ENCODE measurements around the gene STRIP1. TPM values are rescaled to one million over a fixed set of nuclear protein-coding genes. Genes with fewer than 3 reads are reported as not detected.
A peak's percentile ranks its signal among the peaks of the same experiment; 100 is the strongest.
"Not testable (repeated sequence)": the region's sequence is repeated elsewhere in the genome, so short reads cannot be mapped to it uniquely, and the experiment has no call there.

The STRIP1 gene
- total RNA-seq, 1 donor from 2014 or later, result 39.1 TPM

DNA sequence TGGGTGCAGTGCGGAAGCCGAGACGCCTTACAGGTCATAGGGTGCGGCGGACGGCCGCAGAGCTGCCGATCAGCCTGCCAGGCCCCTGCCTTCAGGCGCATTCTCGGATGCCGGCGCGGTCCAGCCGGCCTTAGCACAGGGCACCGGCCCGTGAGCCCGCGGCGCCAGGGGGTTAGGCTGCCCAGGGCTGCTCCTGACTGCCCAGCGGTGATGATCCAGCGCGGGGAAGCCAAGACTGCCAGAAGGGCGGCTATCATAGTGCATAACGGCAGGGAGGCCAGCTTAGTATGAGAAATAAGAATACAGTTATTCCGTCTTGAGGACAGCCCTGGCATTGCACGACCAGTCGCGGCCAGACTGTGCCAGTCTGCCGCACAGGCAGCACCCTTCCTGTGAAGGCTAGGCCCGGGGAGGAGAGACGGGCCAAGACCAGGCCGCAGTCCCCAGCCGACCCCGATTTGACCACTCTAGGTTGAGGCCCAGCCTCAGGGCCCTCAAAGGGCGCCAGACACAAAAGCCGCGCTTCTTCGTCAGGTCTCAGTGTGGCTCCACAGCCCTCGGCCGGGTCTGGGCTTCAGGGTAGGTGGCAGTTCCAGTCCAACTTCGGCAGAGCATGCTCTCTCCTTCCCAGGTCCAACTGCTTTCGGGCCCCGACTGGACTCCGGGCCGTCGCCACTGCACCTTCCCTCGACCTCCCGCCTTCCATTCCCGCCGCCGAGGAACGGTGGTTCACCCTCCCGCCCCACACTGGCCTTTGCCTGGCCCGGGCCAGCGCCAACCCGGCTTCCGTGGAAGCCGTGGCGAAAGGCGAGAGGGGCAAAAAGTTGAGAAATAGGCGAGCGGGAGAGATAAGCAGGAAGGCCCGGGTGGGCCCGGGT lies 35.2 kb downstream of the STRIP1 start:
- intact Hi-C loops (cut with micrococcal nuclease), result loop anchor here (2.0 kb wide), 1 partner anchor 15 kb away; no protein-coding TSS in a partner anchor
- Mint-ChIP-seq H3K4me3 (ENCODE audit: low read depth) (no peak overlapping the region), H3K9me3 (no peaks in the 10 kb centered on the region), H3K27ac (no peak overlapping the region), H3K27me3 (ENCODE audit: low read depth) (peaks cover 72% of the 10 kb centered on the region), H3K4me1 (ENCODE audit: low read depth) (peaks cover 4% of the 10 kb centered on the region), H3K36me3 (ENCODE audit: low read depth) (no peaks in the 10 kb centered on the region)
- no peak for DNase-seq (ENCODE audit: low spot score)

DNA sequence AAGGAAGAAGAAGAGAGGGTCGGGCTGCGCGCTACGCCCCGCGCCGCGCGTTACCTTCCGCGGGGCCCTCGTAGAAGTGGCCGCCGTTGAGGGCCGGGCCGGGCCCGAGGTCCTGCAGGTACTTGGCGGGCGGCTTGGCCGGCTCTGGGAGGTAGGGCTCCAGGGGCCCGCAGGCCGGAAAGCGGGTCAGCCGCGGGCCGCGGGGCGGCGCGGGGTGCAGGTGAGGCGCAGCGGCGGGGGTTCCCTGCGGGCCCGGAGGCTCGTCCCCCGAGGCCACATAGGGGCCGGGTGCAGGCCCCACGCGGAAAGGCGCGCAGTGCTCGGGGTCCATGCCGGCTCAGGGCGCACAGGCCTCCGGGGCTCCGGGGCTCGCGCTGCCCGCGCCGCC lies 35.9 kb downstream of the STRIP1 start:
- H3K27me3 Mint-ChIP-seq (ENCODE audit: low read depth), result peaks cover 75% of the 10 kb centered on the region
- peaks cover 4% of the 10 kb centered on the region for H3K4me1 Mint-ChIP-seq (ENCODE audit: low read depth)
- intact Hi-C loops (cut with micrococcal nuclease), result no loop called here
- no peak for DNase-seq (ENCODE audit: low spot score)
- H3K36me3 Mint-ChIP-seq (ENCODE audit: low read depth), result no peaks in the 10 kb centered on the region
- no peak overlapping the region for H3K4me3 Mint-ChIP-seq (ENCODE audit: low read depth)
- H3K9me3 Mint-ChIP-seq, result no peaks in the 10 kb centered on the region
- H3K27ac Mint-ChIP-seq, result no peak overlapping the region

DNA sequence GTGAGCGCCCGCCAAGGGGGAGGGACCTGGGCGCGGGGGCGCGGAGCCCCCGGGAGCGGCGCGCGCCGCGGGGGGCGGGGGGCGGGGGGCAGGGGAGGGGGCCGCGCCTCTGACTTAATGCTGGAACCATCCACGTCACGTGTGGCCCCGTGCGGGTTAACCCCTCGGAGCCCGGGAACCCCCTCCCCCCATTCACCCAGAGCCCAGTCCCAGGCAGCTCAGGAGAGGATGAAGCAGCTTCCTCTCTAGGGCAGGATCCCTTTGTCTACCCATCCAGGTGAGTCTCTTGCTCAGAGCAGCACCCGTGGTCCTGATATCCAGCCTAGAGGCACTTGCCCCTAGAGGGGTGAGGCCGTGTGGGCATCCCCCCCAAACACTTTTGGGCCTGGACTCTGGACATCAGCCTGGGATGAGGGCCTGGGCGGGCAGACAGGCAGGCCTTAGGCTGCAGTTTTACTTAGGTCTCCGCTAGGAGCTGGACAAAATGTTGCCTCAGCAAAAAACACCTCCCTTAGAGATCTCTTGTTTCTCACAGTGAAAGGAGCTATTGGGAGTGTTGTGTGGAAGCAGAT lies 36.3 kb downstream of the STRIP1 start, which contains the start of gene ALX3:
ALX3 (minus strand) TSS at position 2 of the 572 bp plus-strand sequence. CDS start 60 bp downstream, outside the sequence.
- H3K27ac Mint-ChIP-seq, result no peak within 1 kb of the TSS
- H3K4me3 Mint-ChIP-seq (ENCODE audit: low read depth), result no peak within 1 kb of the TSS
- H3K4me1 Mint-ChIP-seq (ENCODE audit: low read depth), result peaks cover 4% of the 10 kb centered on the region
- H3K27me3 Mint-ChIP-seq (ENCODE audit: low read depth), result peaks cover 79% of the 10 kb centered on the region
- no peaks in the 10 kb centered on the region for H3K36me3 Mint-ChIP-seq (ENCODE audit: low read depth)
- H3K9me3 Mint-ChIP-seq, result no peaks in the 10 kb centered on the region
- no peak for DNase-seq (ENCODE audit: low spot score)
- intact Hi-C loops (cut with micrococcal nuclease), result no loop called here

DNA sequence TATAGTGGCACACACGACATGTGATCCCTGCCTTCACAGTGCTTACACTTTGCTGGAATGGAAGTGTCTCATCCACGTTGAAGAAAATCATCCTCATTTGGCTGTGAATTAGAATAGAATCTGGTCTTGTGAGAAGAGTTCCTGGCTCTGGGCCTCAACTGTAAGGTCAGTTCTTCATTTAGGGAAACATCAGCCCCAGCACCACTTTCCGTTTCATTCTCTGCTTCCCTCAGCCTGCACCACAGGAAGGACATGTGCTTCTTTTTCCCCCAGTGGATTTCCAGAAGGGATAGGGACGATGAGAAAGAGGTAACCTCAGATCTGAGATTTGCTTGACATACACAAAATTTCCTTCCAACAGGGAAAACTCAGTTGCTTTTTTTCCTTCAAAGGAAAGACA lies 39.7 kb downstream of the STRIP1 start:
- no peak overlapping the region for H3K27ac Mint-ChIP-seq
- H3K4me1 Mint-ChIP-seq (ENCODE audit: low read depth), result no peaks in the 10 kb centered on the region
- DNase-seq (ENCODE audit: low spot score), result no peak
- H3K36me3 Mint-ChIP-seq (ENCODE audit: low read depth), result no peaks in the 10 kb centered on the region
- no peaks in the 10 kb centered on the region for H3K9me3 Mint-ChIP-seq
- intact Hi-C loops (cut with micrococcal nuclease), result no loop called here
- H3K4me3 Mint-ChIP-seq (ENCODE audit: low read depth), result no peak overlapping the region
- H3K27me3 Mint-ChIP-seq (ENCODE audit: low read depth), result peaks cover 70% of the 10 kb centered on the region

DNA sequence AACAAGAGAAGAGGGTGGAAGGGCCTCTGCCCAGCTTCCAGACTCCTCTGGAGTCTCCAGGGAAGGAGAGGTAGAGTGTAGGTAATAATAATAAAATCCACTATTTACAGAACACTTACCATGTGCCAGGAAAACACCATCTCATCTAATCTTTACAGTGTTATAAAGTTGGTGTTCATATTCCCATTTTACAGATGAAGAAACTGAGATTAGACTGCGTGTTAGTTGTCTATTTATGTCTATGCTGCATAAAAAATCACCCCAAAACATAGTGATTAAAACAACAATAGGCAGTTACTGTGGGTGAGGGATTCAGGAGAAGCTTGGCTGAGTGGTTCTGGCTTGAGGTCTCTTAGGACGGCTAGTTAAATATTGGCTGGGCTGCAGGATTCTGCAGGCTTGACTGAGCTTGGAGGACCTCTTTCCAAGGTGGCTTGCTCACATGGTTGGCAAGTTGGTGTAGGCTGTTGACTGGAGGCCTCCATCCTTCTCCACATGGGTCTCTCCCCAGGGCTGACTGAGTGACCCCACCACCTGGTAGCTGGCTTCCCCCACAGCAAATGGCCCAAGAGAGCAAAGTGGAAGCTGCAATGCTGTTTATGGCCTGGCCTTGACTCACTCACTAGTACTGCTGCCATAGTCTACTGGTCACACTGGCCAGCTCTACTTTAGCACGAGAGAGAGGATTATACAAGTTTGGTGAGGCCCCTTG lies 42.5 kb downstream of the STRIP1 start:
- no peak for DNase-seq (ENCODE audit: low spot score)
- H3K4me3 Mint-ChIP-seq (ENCODE audit: low read depth), result no peak overlapping the region
- H3K4me1 Mint-ChIP-seq (ENCODE audit: low read depth), result no peaks in the 10 kb centered on the region
- intact Hi-C loops (cut with micrococcal nuclease), result no loop called here
- H3K36me3 Mint-ChIP-seq (ENCODE audit: low read depth), result no peaks in the 10 kb centered on the region
- H3K27me3 Mint-ChIP-seq (ENCODE audit: low read depth), result peaks cover 63% of the 10 kb centered on the region
- no peak overlapping the region for H3K27ac Mint-ChIP-seq
- no peaks in the 10 kb centered on the region for H3K9me3 Mint-ChIP-seq

DNA sequence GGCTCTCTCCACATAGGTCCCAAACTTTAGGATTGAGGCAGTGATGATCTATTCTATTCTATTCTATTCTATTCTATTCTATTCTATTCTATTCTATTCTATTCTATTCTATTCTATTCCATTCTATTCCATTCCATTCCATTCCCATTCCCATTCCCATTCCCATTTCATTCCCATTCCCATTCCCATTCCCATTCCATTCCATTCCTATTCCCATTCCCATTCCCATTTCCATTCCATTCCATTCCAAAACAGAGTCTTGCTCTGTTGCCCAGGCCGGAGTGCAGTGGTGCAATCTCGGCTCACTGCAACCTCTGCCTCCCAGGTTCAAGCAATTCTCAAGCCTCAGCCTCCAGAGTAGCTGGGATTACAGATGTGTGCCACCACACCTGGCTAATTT lies 45.6 kb downstream of the STRIP1 start:
- peaks cover 58% of the 10 kb centered on the region for H3K27me3 Mint-ChIP-seq (ENCODE audit: low read depth)
- H3K4me3 Mint-ChIP-seq (ENCODE audit: low read depth); H3K4me1 Mint-ChIP-seq (ENCODE audit: low read depth); DNase-seq (ENCODE audit: low spot score); H3K27ac Mint-ChIP-seq; intact Hi-C loops (cut with micrococcal nuclease); H3K9me3 Mint-ChIP-seq; H3K36me3 Mint-ChIP-seq (ENCODE audit: low read depth): not testable (repeated sequence)

DNA sequence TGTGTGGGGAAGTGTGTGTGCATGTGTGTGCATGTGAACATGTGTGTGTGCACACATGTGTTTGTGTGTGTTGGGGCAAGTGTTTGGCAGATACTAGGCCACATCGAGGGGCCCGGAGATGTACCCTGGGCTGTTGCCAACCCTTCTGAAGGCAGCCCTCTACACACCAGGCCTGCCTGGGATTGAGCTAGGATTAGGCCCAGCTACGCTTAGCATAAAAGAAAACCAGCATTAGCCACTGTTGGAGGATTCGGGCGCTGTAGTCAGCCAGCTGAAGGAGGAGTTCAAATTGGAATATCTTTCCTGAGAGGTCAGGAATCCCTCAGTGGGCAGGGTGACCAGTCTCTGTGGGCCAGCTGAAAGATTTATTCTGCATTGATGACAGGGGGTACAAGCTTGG lies 46.6 kb downstream of the STRIP1 start:
- Mint-ChIP-seq H3K27me3 (ENCODE audit: low read depth) (peaks cover 61% of the 10 kb centered on the region), H3K4me1 (ENCODE audit: low read depth) (peaks cover 9% of the 10 kb centered on the region), H3K4me3 (ENCODE audit: low read depth) (no peak overlapping the region), H3K27ac (no peak overlapping the region), H3K9me3 (no peaks in the 10 kb centered on the region), H3K36me3 (ENCODE audit: low read depth) (no peaks in the 10 kb centered on the region)
- DNase-seq (ENCODE audit: low spot score), result no peak
- intact Hi-C loops (cut with micrococcal nuclease), result no loop called here

GRCh38 chr1:110082477-110082876 lies 48.1 kb downstream of the STRIP1 start:
- Mint-ChIP-seq H3K36me3 (ENCODE audit: low read depth) (no peaks in the 10 kb centered on the region), H3K27ac (no peak overlapping the region), H3K4me3 (ENCODE audit: low read depth) (peak overlapping the region; percentile 10), H3K9me3 (no peaks in the 10 kb centered on the region), H3K27me3 (ENCODE audit: low read depth) (peaks cover 68% of the 10 kb centered on the region), H3K4me1 (ENCODE audit: low read depth) (peaks cover 9% of the 10 kb centered on the region)
- no peak for DNase-seq (ENCODE audit: low spot score)
- intact Hi-C loops (cut with micrococcal nuclease), result no loop called here

DNA sequence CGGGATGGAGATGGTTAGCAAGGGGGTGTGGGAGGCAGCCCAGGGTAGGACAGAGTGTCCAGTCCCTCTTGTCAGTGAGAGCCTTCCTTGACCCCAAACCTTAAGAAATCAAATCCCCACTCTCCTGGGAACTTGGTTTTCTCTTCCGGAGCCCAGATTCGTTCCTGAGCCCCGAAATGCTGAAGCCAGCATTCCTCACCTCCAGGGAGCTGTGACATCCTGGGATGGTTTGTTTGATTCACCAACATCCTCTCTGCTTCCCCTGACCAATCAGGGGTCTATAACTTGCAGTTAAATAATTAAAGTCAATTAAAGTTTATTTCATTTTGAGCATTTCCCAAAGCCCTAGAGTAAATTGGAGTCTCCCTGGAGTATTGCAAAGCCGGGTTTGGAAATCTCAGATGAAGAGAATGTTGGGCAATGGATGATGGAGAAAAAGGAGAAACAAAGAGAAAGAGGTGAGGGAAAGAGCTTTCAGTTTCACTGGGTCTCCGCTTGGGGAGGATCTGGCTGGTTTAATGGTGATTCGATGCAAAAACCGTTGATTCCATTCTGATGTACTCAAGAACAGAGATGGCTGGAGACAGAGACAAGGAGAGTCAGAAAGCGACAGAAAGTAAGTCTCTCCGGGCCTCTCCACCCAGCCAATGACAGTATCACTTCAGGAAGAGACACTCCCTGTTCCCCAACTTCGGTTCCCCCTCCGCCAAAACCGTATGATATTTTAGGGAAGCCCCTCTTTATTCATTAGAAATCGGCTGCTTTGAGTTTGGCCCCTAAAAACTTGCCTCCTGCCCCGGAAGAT lies 48.8 kb downstream of the STRIP1 start:
- H3K27ac Mint-ChIP-seq, result peak overlapping the region; percentile 2
- intact Hi-C loops (cut with micrococcal nuclease), result no loop called here
- H3K27me3 Mint-ChIP-seq (ENCODE audit: low read depth), result peaks cover 68% of the 10 kb centered on the region

DNA sequence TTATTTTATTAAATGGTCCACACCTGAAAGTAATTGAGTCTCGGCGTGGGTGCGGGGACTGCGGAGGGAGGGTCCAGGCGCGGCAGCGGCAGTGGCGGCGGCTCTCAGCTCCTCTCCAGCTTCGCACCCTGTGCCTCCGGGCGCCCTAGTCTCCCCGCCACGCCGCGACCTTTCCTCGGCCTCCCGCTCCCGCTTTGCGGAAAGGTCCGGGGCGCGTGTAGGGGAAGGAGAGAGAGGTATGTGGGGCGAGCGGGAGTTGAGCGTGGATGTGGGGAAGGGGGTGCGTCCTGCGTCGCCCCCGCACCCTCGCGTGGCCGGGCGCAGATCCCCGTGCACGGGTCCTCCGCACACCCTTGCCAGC lies 49.4 kb downstream of the STRIP1 start:
- intact Hi-C loops (cut with micrococcal nuclease), result loop anchor here (2.0 kb wide), 1 partner anchor 15 kb away; no protein-coding TSS in a partner anchor
- peaks cover 62% of the 10 kb centered on the region for H3K27me3 Mint-ChIP-seq (ENCODE audit: low read depth)
- H3K4me1 Mint-ChIP-seq (ENCODE audit: low read depth), result peaks cover 10% of the 10 kb centered on the region
- no peak overlapping the region for H3K27ac Mint-ChIP-seq
- DNase-seq (ENCODE audit: low spot score), result no peak
- no peaks in the 10 kb centered on the region for H3K36me3 Mint-ChIP-seq (ENCODE audit: low read depth)
- H3K9me3 Mint-ChIP-seq, result no peaks in the 10 kb centered on the region
- peak overlapping the region; percentile 79 for H3K4me3 Mint-ChIP-seq (ENCODE audit: low read depth)

More for the DNA sequence above, 48.8 kb downstream of the STRIP1 start:
- no peak for DNase-seq (ENCODE audit: low spot score)
- H3K36me3 Mint-ChIP-seq (ENCODE audit: low read depth), result no peaks in the 10 kb centered on the region
- H3K4me3 Mint-ChIP-seq (ENCODE audit: low read depth), result peak overlapping the region; percentile 79
- H3K9me3 Mint-ChIP-seq, result no peaks in the 10 kb centered on the region
- peaks cover 10% of the 10 kb centered on the region for H3K4me1 Mint-ChIP-seq (ENCODE audit: low read depth)

DNA sequence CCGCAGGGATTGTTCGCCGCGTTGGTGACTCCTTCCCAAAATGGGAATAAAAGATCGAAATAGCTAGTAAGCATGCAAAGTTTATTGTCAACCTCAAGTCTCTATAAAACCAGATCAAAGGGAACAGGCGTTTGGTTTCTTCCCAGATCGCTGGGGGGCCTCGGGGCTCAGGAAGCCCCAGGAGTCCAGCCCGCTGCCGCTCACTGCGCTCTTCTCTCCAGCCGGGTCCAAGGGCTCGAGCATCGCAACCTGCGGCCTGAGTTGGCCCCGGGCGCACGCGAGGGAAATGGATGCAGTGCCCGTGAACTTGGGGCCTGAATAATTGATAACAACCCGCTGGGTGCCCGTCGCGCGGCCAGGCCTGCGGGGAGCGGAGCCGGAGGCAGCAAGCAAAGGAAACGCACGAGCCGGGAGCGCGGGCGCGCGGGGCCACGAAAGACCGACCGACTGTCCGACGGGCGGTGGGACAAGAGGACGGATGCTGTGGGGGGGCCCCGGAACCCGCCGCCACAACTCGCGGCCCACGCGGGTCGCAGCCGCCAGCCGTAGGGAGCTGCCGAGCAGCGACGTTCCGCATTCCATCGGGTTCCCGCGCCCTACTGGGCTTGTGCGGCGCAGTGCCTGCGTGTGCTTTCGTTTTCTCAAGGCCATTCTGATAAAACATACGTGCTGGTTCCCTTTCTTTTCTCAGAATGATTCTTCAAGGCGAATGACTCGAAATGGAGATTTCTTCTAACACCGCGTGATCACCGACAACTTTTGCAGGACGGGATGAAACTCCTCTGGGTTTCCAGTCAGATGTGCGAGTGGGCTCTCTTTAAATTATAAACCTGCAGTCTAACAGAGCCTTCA lies 50.0 kb downstream of the STRIP1 start:
- Mint-ChIP-seq H3K9me3 (no peaks in the 10 kb centered on the region), H3K27ac (no peak overlapping the region), H3K4me1 (ENCODE audit: low read depth) (peaks cover 10% of the 10 kb centered on the region), H3K4me3 (ENCODE audit: low read depth) (peak overlapping the region; percentile 79), H3K27me3 (ENCODE audit: low read depth) (peaks cover 59% of the 10 kb centered on the region), H3K36me3 (ENCODE audit: low read depth) (no peaks in the 10 kb centered on the region)
- peak; percentile 23 for DNase-seq (ENCODE audit: low spot score)
- intact Hi-C loops (cut with micrococcal nuclease), result loop anchor here (2.0 kb wide), 1 partner anchor 16 kb away; no protein-coding TSS in a partner anchor
